ENCODE measurements around the gene FILIP1L. TPM values are rescaled to one million over a fixed set of nuclear protein-coding genes. Genes with fewer than 3 reads are reported as not detected.

The FILIP1L gene
- total RNA-seq, 1 experiment from 2014 or later, result 0.17 TPM

DNA sequence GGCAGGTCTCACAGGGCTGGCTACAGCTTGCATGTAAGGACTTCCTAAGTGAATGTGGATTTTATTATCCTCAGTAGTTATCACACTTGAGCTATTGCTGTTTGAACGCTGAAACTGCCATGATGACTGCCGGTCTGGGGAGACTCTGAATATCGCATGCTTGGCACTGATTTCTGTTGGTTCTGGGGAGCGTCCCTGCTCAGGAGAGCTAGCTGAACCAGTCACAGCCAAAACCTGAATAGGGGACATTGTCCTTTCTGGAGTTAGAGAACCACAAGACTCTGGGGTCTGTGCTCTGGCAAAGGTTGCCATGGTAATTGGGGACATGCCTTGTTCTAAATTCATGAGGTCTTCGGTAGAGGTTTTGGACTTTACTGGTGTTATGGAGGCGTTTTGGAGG, 265.9 kb downstream of the FILIP1L start:
- BruUV-seq (replicated peaks), result no TSS peak
- DNase-seq (ENCODE audit: low read depth, low spot score) (no peak), ATAC-seq (no peak)
- no peak overlapping the region for H3K9ac ChIP-seq (ENCODE audit: low read length)
- H3K27ac ChIP-seq (ENCODE audit: low read depth, low read length), result no peak overlapping the region
- H3K27me3 ChIP-seq (ENCODE audit: insufficient read depth, low read length), result no peaks in the 10 kb centered on the region
- CTCF ChIA-PET, result no interaction called here
- H4K20me1 ChIP-seq (ENCODE audit: insufficient read depth), result 0 out of 2 replicates have a peak, but pooled peaks cover 3% of the 10 kb centered on the region
- no peak overlapping the region for H2AFZ ChIP-seq (ENCODE audit: low read depth, low read length, poor library complexity, severe bottlenecking)
- H3K4me2 ChIP-seq (ENCODE audit: low read length), result no peak overlapping the region
- H3K4me3 ChIP-seq (replicated peaks in 1 of 2; ENCODE audit: low read depth in 1 of 2, low read length in 2 of 2), result no peak overlapping the region
- POLR2A ChIA-PET, result no interaction called here
- no peaks in the 10 kb centered on the region for H3K9me3 ChIP-seq (ENCODE audit: control insufficient read depth in 1 of 2, insufficient read depth in 1 of 2, low read depth in 1 of 2, low read length in 2 of 2)
- RAD21 ChIA-PET (ENCODE audit: low non-redundant PET in 1 of 2, low total read pairs in 2 of 2, uncharacterized antibody in 2 of 2, unreplicated experiment in 2 of 2), result no interaction called here
- H3K4me1 ChIP-seq (ENCODE audit: control insufficient read depth in 1 of 2, insufficient read depth in 2 of 2, low read length in 2 of 2), result no peaks in the 10 kb centered on the region
- H3K79me2 ChIP-seq (ENCODE audit: insufficient read depth, low read length), result peaks cover 66% of the 10 kb centered on the region
- no peaks in the 10 kb centered on the region for H3K9me2 ChIP-seq (ENCODE audit: insufficient read depth)
- TF ChIP-seq CBX3 (IDR thresholded peaks at IDR 0.05; ENCODE audit: low read depth), result no peak
- no peak for TF ChIP-seq TCF7L2 (IDR thresholded peaks at IDR 0.05; ENCODE audit: borderline replicate concordance, extremely low read depth, insufficient read depth, insufficient read length)
- TF ChIP-seq JUND (IDR thresholded peaks at IDR 0.05), result no peak
- no peak for TF ChIP-seq SRF (IDR thresholded peaks at IDR 0.05; ENCODE audit: low read depth)
- TF ChIP-seq CEBPB (IDR thresholded peaks at IDR 0.05; ENCODE audit: low read depth), result no peak
- TF ChIP-seq ZFX (IDR thresholded peaks at IDR 0.05), result no peak
- TF ChIP-seq, protein P1, sequence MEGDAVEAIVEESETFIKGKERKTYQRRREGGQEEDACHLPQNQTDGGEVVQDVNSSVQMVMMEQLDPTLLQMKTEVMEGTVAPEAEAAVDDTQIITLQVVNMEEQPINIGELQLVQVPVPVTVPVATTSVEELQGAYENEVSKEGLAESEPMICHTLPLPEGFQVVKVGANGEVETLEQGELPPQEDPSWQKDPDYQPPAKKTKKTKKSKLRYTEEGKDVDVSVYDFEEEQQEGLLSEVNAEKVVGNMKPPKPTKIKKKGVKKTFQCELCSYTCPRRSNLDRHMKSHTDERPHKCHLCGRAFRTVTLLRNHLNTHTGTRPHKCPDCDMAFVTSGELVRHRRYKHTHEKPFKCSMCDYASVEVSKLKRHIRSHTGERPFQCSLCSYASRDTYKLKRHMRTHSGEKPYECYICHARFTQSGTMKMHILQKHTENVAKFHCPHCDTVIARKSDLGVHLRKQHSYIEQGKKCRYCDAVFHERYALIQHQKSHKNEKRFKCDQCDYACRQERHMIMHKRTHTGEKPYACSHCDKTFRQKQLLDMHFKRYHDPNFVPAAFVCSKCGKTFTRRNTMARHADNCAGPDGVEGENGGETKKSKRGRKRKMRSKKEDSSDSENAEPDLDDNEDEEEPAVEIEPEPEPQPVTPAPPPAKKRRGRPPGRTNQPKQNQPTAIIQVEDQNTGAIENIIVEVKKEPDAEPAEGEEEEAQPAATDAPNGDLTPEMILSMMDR (IDR thresholded peaks at IDR 0.05 in 2 of 3, conservative IDR thresholded peaks at IDR 0.05 in 1 of 3; ENCODE audit: borderline replicate concordance in 1 of 3, insufficient read depth in 1 of 3, low read depth in 2 of 3, low read length in 2 of 3), result no peak
- TF ChIP-seq ZNF274 (IDR thresholded peaks at IDR 0.05; ENCODE audit: low read depth, low read length), result no peak
- TF ChIP-seq SP1 (IDR thresholded peaks at IDR 0.05; ENCODE audit: low read depth), result no peak
- TF ChIP-seq YY1 (IDR thresholded peaks at IDR 0.05; ENCODE audit: extremely low read depth, insufficient replicate concordance, low read depth, low read length), result no peak
- TF ChIP-seq, protein P2, sequence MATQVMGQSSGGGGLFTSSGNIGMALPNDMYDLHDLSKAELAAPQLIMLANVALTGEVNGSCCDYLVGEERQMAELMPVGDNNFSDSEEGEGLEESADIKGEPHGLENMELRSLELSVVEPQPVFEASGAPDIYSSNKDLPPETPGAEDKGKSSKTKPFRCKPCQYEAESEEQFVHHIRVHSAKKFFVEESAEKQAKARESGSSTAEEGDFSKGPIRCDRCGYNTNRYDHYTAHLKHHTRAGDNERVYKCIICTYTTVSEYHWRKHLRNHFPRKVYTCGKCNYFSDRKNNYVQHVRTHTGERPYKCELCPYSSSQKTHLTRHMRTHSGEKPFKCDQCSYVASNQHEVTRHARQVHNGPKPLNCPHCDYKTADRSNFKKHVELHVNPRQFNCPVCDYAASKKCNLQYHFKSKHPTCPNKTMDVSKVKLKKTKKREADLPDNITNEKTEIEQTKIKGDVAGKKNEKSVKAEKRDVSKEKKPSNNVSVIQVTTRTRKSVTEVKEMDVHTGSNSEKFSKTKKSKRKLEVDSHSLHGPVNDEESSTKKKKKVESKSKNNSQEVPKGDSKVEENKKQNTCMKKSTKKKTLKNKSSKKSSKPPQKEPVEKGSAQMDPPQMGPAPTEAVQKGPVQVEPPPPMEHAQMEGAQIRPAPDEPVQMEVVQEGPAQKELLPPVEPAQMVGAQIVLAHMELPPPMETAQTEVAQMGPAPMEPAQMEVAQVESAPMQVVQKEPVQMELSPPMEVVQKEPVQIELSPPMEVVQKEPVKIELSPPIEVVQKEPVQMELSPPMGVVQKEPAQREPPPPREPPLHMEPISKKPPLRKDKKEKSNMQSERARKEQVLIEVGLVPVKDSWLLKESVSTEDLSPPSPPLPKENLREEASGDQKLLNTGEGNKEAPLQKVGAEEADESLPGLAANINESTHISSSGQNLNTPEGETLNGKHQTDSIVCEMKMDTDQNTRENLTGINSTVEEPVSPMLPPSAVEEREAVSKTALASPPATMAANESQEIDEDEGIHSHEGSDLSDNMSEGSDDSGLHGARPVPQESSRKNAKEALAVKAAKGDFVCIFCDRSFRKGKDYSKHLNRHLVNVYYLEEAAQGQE (IDR thresholded peaks at IDR 0.05; ENCODE audit: low read depth), result no peak
- no peak for TF ChIP-seq EZH2phosphoT487 (IDR thresholded peaks at IDR 0.05; ENCODE audit: borderline replicate concordance)
- TF ChIP-seq ELF1 (IDR thresholded peaks at IDR 0.05; ENCODE audit: borderline replicate concordance, low read depth), result no peak
- TF ChIP-seq, protein P3, sequence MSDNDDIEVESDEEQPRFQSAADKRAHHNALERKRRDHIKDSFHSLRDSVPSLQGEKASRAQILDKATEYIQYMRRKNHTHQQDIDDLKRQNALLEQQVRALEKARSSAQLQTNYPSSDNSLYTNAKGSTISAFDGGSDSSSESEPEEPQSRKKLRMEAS (IDR thresholded peaks at IDR 0.05), result no peak
- TF ChIP-seq FOSL1 (IDR thresholded peaks at IDR 0.05; ENCODE audit: low read depth), result no peak
- H3K36me3 ChIP-seq (ENCODE audit: control insufficient read depth in 1 of 2, insufficient read depth in 2 of 2, low read length in 2 of 2), result no peaks in the 10 kb centered on the region
- intact Hi-C loops (cut with micrococcal nuclease), result no loop called here

Data from HCT116 (cell line).